ENCODE results near the gene GLIS1. TPM values are rescaled to one million over a fixed set of nuclear protein-coding genes. Genes with fewer than 3 reads are reported as not detected.

Gene GLIS1
- total and polyA plus RNA-seq, 11 donors = 0.06 to 0.35 (median 0.13) TPM; not detected in 6

- Histone ChIP-seq H3K4me1 (peaks cover 0 to 5% (median 0%) of the 10 kb centered on the region in 12 donors), H3K27me3 (peaks cover 0 to 9% (median 4%) of the 10 kb centered on the region in 9 donors), H3K27ac (no peak overlapping the region), H3K36me3 (no peaks in the 10 kb centered on the region), H3K4me3 (no peak overlapping the region), H3K9me3 (no peaks in the 10 kb centered on the region)
- DNase-seq (no peak), ATAC-seq (no peak)
- TF ChIP-seq, protein P1, sequence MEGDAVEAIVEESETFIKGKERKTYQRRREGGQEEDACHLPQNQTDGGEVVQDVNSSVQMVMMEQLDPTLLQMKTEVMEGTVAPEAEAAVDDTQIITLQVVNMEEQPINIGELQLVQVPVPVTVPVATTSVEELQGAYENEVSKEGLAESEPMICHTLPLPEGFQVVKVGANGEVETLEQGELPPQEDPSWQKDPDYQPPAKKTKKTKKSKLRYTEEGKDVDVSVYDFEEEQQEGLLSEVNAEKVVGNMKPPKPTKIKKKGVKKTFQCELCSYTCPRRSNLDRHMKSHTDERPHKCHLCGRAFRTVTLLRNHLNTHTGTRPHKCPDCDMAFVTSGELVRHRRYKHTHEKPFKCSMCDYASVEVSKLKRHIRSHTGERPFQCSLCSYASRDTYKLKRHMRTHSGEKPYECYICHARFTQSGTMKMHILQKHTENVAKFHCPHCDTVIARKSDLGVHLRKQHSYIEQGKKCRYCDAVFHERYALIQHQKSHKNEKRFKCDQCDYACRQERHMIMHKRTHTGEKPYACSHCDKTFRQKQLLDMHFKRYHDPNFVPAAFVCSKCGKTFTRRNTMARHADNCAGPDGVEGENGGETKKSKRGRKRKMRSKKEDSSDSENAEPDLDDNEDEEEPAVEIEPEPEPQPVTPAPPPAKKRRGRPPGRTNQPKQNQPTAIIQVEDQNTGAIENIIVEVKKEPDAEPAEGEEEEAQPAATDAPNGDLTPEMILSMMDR (IDR thresholded peaks at IDR 0.05) = no peak
- TF ChIP-seq POLR2A (IDR thresholded peaks at IDR 0.05) = no peak
- intact Hi-C loops (cut with DNase I) = no loop called here
- 77 to 82% (median 80%) methylated on average over 7 to 8 of the region's 8 CpGs for WGBS, 4 donors
Measured at GRCh38 chr1:53658489-53659230, 80.3 kb downstream of the GLIS1 start.

DNA sequence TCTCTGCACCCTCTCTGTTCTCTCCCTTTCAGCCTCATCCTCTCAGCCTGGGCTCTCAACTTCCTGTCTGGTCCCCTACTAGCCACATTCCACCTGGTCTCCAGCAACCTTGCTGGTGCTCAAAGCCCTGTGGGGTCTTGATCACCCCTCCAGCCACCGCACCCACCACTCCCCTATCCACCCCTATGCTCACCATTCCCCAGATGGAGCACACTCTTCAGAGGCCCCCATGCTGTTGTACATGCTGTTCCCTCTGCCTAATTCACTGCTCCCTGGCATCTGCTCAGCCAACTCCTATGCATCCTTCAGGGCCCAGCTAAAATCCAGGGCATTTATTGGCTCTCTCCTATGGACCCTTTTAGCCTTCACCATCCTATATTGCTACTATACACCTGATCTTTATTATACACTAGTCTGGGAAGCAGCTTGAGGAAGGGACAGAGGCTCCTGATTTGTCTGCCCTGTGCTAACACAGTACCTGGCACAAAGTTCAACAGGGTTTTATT lies 81.0 kb downstream of the GLIS1 start:
- WGBS, 4 donors = 89 to 100% (median 96%) methylated on average over 1 of the region's 1 CpG
- peaks cover 0 to 9% (median 4%) of the 10 kb centered on the region in 9 donors for H3K27me3 ChIP-seq
- no peak for ATAC-seq
- no peak overlapping the region for H3K27ac ChIP-seq
- H3K36me3 ChIP-seq = no peaks in the 10 kb centered on the region
- no peaks in the 10 kb centered on the region for H3K9me3 ChIP-seq
- no peak overlapping the region for H3K4me3 ChIP-seq
- no peak for DNase-seq
- intact Hi-C loops (cut with DNase I) = no loop called here
- peaks cover 0 to 5% (median 0%) of the 10 kb centered on the region in 12 donors for H3K4me1 ChIP-seq
- no peak for TF ChIP-seq POLR2A (IDR thresholded peaks at IDR 0.05)
- TF ChIP-seq, protein P1 (IDR thresholded peaks at IDR 0.05) = no peak

DNA sequence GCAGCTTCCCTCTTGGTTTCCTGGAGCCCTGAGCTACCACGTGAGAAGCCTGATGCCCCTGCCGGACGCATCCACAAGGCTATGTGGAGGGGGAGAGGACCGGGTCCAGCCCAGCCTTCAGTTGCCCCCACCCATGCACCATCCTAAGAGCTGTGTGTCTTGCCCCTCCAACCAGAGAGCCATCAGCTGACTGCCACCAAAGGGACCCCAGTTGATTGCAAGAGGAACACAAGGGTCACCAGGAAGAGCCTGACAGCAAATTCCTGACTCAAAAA lies 81.5 kb downstream of the GLIS1 start:
- DNase-seq (no peak), ATAC-seq (no peak)
- 22 to 53% (median 28%) methylated on average over 4 of the region's 4 CpGs for WGBS, 4 donors
- TF ChIP-seq, protein P1 (IDR thresholded peaks at IDR 0.05) = no peak
- no peak for TF ChIP-seq POLR2A (IDR thresholded peaks at IDR 0.05)
- Histone ChIP-seq H3K4me3 (no peak overlapping the region), H3K36me3 (no peaks in the 10 kb centered on the region), H3K27ac (no peak overlapping the region), H3K27me3 (peaks cover 0 to 8% (median 6%) of the 10 kb centered on the region in 9 donors), H3K4me1 (peaks cover 0 to 5% (median 0%) of the 10 kb centered on the region in 12 donors), H3K9me3 (no peaks in the 10 kb centered on the region)
- intact Hi-C loops (cut with DNase I) = no loop called here

- Histone ChIP-seq H3K36me3 (no peaks in the 10 kb centered on the region), H3K27me3 (peaks cover 0 to 8% (median 6%) of the 10 kb centered on the region in 9 donors), H3K9me3 (no peaks in the 10 kb centered on the region), H3K4me3 (no peak overlapping the region), H3K27ac (no peak overlapping the region), H3K4me1 (peaks cover 0 to 5% (median 0%) of the 10 kb centered on the region in 12 donors)
- DNase-seq = no peak
- intact Hi-C loops (cut with DNase I) = no loop called here
- no peak for TF ChIP-seq POLR2A (IDR thresholded peaks at IDR 0.05)
- TF ChIP-seq, protein P1 (IDR thresholded peaks at IDR 0.05) = no peak
- WGBS, 4 donors = 81 to 88% (median 85%) methylated on average over 10 to 11 of the region's 11 CpGs
- ATAC-seq = no peak
Measured at GRCh38 chr1:53656747-53657530, 82.0 kb downstream of the GLIS1 start.

Measured in heart left ventricle (tissue), 16 donors.